GM19025 (cell line): ENCODE measurements around the gene PPIP5K2.
"Not testable (repeated sequence)": the region's sequence is repeated elsewhere in the genome, so short reads cannot be mapped to it uniquely, and the experiment has no call there.

Experiments
- ATAC-seq: cut with Tn5 transposase; IDR thresholded peaks from one replicate; pipeline ENCODE4 v1.9.1; 2021; ENCODE audit warnings: mild to moderate bottlenecking, low read depth, moderate library complexity; ENCODE audit not compliant: unreplicated experiment

PPIP5K2 gene

DNA sequence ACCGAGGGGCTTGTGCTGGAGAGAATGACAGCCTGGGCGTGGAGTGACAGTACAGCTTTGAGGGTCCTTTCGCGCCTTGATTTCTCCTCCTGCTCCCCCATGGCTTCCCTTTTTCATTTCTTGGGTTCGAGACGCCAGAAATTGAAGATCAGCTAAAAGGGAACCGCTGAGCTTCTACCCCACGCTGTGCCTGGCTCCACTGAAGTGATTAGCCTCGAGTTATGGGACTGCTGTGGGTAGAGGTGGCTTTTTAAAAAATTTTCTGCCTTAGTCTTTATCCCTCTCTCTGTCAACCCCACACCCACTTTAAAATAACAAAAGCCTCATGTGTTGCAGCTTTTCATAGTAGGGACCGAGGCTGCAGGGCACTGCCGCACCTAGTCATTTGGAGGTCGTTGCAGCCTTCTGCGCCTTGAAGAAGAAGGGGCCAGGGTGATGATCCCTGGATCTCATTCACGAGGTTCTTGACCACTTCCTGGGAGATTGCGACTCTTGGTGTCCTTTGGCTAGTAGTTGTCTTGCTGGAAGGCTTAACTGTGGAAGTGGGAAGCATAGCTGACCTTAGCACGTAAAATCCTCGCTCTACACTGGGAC is 603 bp downstream of the PPIP5K2 start:
- no peak for ATAC-seq

DNA sequence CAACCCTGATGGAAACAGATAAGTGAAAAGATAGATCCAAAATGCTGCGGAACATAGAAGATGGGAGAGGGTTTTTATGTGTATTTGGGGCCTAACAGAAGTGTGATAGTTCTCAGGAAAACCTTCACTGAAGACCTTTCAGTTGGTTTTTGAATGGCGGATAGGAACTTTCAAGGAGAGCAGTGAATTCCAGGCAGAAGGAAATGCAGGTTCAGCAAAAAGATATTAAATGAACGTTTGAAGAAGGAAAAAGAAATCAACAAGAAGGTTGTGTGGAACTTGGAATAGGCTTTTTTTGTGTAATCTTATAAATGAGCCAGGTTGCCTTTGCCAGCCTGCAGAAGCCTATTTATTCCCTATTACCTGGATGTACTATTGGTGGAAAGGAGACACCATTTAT is 2.1 kb downstream of the PPIP5K2 start:
- ATAC-seq = no peak

DNA sequence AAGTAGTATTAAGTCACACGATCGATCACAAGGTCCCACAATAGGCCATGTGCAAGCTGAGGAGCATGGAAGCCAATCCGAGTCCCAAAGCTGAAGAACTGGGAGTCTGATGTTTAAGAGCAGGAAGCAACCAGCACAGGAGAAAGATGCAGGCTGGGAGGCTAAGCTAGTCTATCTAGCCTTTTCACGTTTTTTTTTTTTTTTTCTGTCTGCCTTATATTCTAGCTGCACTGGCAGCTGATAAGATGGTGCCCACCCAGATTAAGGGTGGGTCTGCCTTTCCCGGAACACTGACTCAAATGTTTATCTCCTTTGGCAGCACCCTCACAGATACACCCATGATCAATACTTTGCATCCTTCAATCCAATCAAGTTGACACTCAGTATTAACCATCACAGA is 6.5 kb downstream of the PPIP5K2 start:
- no peak for ATAC-seq

DNA sequence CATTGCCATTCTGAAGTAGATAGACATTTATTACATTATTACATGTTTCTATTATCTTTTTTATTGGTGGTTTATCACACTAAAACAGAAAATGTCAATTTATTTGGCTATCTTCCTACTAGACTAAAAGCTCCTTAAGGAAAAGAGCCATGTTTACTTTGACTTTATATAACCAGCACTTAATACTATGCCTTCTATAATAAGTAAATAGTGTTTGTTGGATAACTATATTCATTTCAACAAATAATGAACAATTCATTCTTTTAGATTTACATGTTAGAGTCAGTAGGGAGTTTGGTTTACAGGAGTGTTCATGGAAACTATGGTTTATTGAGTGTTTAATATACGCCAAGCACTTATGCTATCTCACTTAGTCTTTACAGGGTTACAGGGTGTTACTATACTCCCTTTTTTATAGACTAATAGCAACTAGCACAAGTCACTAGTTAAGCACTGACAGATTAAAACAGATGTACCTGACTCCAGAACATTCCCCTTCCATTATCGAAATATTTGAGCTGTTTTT is 7.3 kb downstream of the PPIP5K2 start:
- ATAC-seq = no peak

DNA sequence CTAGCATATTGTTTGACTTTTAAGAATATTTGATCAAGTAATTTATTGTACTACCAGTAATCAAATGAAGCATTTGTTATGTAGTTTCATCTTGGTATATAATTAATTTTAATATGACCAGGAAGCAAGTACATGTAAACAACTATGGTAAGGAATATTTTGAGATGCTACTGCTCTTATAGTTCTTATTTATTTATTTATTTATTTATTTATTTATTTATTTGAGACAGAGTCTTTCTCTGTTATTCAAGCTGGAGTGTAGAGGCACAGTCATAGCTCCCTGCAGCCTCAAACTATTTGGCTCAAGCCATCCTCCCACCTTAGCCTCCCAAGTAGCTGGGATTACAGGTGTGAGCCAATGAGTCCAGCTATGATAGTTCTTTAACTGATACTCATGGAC is 8.1 kb downstream of the PPIP5K2 start:
- ATAC-seq = no peak

DNA sequence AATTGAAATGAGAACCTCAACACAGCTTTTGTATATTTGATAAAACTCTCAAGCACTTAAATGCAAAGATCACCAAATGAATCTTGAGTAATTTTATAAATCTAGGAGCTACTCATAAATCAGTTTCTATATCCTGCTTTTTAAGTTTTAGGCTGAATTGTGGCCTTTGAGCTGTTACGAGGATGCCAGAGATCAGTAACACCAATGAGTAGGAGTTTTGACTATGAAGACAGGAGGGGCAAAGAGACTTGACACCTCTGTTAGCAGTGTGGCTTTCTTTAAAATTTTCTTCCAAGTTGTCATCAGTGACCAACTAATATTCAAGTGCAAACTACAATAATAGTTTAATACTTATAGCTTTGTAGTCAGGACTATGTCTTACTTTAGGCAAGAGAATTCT is 12.6 kb downstream of the PPIP5K2 start:
- ATAC-seq = no peak

DNA sequence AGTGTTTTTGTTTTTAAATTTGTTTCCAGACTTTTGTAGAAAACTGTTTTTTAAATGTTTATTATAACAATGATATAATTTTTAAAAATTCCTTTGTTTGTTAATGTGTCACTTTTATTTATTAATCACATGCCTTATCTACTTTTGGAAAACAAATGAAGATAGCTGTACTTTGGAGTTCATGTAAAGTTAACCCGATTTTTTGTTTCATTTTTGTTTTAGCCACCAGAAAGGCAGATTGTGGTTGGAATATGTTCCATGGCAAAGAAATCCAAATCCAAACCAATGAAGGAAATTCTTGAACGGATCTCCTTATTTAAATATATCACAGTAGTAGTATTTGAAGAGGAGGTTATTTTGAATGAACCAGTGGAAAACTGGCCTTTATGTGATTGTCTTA is 13.1 kb downstream of the PPIP5K2 start:
- ATAC-seq = no peak

DNA sequence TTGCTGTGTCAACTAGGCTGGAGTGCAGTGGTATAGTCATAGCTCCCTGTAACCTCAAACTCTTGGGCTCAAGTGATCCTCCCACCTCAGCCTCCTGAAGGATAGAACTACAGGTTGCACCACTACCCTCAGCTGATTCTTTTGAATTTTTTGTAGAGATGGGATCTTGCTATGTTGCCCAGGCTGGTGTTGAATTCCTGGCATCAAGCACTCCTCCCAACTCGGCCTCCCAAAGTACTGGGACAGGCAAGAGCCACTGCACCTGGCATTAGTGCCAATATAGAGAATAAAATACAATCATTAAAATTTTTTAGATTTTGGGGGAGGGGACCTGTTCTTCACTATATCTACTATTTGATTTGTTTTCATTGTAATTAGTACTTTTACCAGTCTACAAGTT is 15.4 kb downstream of the PPIP5K2 start:
- no peak for ATAC-seq

DNA sequence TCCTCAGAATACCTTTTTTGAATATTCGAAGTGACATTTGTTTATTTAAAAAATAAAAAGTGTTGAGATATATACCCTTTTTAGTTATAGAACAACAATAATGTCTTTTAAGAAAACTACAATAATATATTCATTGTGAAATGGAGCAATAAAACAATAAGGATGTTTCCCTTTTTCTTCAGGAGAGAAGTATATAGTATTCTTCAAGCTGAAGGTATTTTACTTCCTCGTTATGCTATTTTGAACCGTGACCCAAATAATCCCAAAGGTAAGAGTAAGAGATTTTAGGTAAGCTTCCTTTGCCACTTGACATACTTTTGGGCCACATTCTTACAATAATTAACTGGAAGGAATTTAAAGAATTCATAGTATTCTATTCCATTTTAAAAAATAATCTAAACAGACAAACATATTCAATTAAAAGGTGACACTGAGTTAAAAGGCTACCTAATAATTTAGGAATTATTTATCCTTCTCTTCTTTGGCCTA is 18.1 kb downstream of the PPIP5K2 start:
- ATAC-seq = no peak

DNA sequence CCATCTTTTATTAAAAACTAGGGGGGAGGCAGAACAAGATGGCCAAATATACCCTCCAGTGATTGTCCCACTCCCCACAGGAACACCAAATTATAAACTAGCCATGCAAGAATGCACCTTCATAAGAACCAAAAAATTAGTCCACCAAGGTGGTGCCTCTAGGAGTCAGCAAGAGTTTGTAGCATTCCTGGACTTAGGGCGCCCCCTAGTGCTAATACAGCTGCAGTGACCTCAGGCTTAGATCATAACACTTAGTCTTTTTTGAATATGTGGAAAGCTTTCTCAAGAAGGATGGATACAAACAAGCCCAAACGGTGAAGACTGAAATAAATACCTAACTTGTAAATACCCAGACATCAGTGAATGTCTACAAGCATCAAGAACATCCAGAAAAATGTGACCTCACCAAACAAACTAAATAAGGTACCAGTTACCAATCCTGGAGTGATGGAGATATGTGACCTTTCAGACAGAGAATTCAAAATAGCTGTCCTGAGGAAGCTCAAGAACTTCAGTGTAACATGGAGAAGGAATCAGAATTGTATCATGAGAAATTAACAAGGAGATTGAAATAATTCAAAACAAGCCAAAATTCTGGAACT is 19.3 kb downstream of the PPIP5K2 start:
- ATAC-seq = peak; percentile 97

DNA sequence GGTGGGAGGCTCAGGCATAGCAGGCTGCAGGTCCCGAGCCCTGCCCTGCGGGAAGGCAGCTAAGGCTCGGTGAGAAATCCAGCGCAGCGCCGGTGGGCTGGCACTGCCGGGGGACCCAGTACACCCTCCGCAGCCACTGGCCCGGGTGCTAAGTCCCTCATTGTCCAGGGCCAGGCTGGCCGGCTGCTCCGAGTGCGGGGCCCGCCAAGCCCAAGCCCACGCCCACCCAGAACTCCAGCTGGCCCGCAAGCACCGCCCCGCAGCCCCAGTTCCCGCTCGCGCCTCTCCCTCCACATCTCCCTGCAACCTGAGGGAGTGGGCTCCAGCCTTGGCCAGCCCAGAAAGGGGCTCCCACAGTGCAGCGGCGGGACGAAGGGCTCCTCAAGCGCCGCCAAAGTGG is 22.0 kb downstream of the PPIP5K2 start:
- not testable (repeated sequence) for ATAC-seq

DNA sequence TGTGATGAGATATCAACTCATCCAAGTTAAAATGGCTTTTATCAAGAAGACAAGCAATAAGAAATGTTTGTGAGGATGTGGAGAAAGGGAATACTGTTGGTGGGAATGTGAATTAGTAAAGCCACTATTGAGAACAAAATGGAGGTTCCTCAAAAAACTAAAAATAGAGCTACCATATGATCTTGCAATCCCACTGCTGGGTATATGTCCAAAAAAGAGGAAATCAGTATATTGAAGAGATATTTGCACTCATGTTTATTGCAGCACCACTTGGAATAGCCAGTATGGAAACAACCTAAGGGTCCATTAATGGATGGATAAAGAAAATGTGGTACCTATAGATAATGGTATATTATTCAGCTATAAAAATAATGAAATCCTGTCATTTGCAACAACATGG is 25.1 kb downstream of the PPIP5K2 start:
- no peak for ATAC-seq

DNA sequence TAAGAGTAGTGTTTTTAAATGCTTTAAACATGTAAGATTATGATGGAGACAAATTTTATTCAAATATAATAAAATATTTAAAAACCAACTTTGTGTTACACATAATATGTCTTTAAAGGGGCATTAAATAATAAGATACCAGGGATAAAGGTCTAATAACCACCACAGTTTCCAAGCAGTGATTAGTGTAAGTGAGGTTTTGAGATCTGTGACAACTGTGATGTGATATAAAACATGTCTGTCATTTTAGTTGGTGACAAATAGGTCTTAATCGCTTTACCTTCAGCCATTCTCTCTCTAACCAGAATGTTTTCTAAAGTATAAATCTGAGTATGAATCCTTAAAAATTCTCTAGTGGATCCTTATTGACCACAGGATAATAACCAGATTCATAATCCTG is 28.1 kb downstream of the PPIP5K2 start:
- ATAC-seq = no peak

DNA sequence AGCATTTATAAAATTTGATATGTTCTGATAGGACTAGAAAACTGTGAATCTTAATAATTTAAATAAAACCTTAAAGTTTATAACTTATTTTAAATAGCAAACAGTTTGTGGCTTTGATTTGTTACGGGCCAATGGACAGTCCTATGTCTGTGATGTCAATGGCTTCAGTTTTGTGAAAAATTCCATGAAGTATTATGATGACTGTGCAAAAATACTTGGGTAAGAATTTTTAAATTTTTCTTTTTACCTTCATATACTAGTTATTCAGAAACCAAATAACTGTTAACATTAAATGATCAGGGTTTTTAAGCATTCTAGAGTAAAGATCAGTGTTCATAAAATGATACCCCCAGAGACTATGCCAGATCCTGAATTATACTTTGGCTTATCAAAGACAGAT is 31.1 kb downstream of the PPIP5K2 start:
- ATAC-seq = no peak

DNA sequence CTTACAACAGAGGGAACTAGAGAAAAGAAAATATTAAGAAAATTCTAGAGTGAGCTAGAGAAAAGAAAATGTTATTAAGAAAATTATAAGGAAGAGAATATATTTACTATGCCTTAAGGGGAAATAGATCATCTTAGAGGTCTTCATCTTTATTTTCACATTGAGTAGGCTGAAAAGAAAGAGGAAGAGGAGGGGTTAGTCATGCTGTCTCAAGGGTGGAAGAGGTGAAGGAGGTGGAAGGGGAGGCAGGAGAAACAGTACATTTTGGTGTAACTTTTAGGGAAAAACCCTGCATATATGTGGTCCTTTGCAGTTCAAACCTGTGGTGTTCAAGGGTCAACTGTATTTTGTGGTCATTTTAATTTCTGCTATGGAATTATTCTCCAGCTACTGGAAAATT is 46.6 kb downstream of the PPIP5K2 start:
- ATAC-seq = no peak

DNA sequence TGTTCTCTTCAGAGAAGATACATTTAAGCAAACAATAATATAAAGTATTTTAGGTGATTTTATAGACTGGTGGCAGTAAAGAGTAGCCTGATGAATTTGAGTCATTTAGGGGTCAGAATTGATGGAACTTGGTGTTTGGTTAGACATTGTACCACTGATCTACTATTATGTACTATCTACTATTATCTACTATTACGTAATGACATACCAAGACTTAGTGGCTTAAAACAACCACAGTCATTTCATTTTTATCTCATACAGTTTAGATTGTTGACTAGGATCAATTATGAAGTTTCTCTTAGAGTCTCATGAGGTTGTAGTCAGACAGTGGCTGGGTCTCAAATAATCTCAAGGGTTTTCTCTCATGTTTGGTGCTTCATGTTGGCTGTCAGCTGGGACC is 54.0 kb downstream of the PPIP5K2 start:
- ATAC-seq = no peak

DNA sequence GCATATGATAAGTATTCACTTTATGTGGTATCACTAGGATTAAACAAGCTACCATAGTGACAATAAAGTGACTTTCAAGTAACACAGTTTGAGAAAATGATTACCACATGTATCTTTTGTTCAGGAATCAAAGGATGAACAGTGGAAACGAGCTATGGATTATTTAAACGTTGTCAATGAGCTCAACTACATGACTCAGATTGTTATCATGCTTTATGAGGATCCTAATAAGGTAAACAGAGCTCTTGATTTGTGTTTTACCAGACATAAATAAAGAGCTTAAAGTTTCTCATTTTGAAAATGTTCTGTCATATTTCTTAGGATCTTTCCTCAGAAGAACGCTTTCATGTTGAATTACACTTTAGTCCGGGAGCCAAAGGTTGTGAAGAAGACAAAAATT is 57.4 kb downstream of the PPIP5K2 start:
- no peak for ATAC-seq

DNA sequence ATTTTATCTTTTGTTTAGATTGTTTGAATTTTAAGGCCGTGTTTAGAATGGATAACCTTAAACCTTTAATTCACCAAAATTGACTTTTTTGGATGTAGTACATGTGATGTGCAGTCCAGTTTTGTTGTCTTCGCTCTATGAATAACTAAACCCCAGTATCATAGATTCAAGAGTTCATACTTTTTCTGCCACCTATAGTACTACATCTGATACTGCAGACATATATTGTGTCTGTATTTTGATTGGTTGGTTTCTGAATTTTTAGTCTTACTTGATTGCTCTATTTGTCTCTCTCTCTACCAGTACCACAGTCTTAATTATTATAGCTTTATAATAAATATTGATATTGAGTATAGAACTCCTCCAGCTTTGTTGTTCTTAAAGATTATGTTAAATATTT is 58.1 kb downstream of the PPIP5K2 start:
- ATAC-seq = no peak

DNA sequence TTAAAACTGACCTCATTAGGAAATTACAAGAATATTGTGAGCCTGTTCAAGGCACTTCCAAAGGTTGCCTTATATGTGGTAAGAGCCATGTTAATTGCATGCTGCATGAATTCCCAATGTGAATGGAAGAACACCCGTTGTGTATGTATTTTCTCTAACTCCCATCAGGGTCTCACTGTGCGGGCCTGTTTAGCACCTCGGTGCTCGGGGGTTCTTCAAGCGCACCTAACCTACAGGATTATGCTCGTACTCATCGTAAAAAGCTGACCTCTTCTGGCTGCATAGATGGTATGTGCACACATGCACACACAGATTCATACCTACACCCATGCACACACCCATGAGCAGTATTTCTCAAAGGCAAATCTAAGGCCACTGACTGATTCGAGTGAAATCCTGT is 66.1 kb downstream of the PPIP5K2 start:
- ATAC-seq = no peak

DNA sequence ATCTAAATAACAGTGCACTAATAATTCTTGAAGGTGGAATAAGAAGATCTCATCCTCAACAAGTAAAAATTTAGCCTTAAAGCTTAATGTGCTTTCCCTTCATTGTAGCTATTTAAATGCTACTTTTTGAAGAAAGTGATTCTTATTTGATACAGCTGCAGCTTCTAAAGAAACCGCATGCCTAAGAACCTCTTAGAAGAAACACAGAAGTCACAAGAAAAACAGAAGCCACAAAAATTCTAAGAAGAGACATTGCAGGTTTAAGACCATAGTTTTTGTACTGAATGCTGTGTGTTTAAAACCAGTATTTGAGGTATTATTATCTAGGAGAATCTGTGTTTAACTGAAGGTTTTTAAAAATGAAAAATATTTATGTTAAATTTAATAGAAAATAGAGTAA is 68.3 kb downstream of the PPIP5K2 start:
- no peak for ATAC-seq

DNA sequence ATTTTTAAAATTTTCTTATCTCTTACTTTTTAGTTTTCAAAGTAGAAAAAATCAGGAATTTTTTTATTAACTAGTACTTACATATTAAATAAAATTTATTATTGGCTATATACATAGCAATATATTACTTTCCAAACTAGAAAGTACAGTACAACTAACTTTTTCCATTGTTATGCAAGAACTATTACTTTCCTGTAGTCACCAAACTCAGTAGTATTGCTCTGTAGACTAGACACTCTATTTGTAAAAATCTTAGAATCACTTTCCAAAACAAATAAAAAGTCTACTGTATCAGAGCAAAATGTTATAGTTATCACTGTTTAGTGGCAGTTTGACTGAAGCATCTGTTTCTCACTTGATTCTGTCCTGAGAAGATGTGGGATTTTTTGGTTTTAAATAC is 83.1 kb downstream of the PPIP5K2 start:
- ATAC-seq = no peak

DNA sequence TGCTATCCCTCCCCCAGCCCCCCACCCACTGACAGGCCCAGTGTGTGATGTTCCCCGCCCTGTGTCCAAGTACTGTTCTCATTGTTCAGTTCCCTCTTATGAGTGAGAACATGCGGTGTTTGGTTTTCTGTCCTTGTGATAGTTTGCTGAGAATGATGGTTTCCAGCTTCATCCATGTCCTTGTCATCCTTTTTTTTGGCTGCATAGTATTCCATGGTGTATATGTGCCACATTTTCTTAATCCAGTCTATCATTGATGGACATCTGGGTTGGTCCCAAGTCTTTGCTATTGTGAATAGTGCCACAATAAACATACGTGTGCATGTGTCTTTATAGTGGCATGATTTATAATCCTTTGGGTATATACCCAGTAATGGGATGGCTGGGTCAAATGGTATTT is 84.9 kb downstream of the PPIP5K2 start:
- ATAC-seq = not testable (repeated sequence)
